ENCODE measurements around the gene GBF1.

DNA sequence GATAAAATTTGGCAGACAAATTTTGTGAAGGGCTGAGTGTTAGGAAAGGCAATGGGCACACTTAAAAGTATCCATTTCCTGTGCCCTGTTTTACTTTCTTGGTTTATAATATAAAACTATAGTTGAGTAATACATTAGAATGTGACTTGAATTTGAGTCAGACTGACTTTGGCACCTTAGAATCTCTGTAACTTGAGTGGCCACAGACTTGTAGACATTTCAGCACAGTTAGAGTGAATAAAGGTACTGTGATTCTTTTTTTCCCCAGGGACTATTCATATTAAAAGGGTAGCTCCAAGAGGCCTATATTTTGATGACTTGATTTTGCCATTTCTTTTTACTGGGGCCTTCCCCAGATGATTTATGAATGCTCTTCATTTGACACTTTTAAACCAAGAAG lies 22.4 kb downstream of the GBF1 start:
- TF ChIP-seq POLR2A (IDR thresholded peaks at IDR 0.05) (no peak), POLR2AphosphoS5 (IDR thresholded peaks at IDR 0.05) (no peak)

Data from stomach (tissue), 4 donors.